Heart left ventricle (tissue), 13 donors: ENCODE results near the gene HSPB9.

Experiments used
- CTCF ChIP-seq, 12 donors: fragments of 200-600 bp; sonication (generic) in 4 of 12; IDR thresholded peaks; one replicate each; pipeline versions ENCODE4 v1.5.0 to v1.8.0; 2018 to 2022; ENCODE audit warnings: antibody characterized with exemption in 12 of 12, mild to moderate bottlenecking in 5 of 12
- POLR2A ChIP-seq, 2 donors: fragments of 450-650 bp; IDR thresholded peaks; one replicate each; pipeline ENCODE4 v1.6.1; 2017; ENCODE audit warnings: antibody characterized with exemption in 2 of 2, mild to moderate bottlenecking in 2 of 2, moderate library complexity in 2 of 2
- donor health status: ischemic (EF 13 %, LVEDD 7.1; RV severe dilation, severe dysfunction).
- donor health status: DM: no; HTN: yes; CAD: no.
- donor health status: DM: no; HTN: no; CAD: no.
- donor health status: ischemic (EF 25% LVEDD 6.9; RV normal size, moderate dysfunction).
- donor health status: ischemic (EF 25% LVEDD 5.7; RV mildly dilated, moderate dysfunction).
- donor health status: ischemic (EF 35%, LVEDD 5.7; RV mildly dilated, moderate dysfunction).
- donor health status: nonischemic (EF 11% LVEDD 7.7; RV severe dilation, severe dysfunction).
- donor health status: DM: yes; HTN: yes; CAD: no.
- donor health status: PGD.
- donor health status: ischemic (EF 29% LVEDD 5.4; RV normal size, mild dysfunction).
- donor health status: nonischemic (EF 23%, LVEDD 6.1; RV moderate dilation, normal function).

GRCh38 chr17:42131981-42132432 lies 9.4 kb downstream of the HSPB9 start:
- TF ChIP-seq POLR2A (IDR thresholded peaks at IDR 0.05) (peak in 1 of 2 donors; percentile 22), CTCF (IDR thresholded peaks at IDR 0.05) (no peak)
